K562 (cell line): Measurements from ENCODE around the gene VPS13D. TPM values are rescaled to one million over a fixed set of nuclear protein-coding genes. Genes with fewer than 3 reads are reported as not detected.

Source experiments
- ATAC-seq: fragments of 200-7000 bp; cut with Tn5 transposase; 3 replicates; pipeline ENCODE4 v1.9.1; 2020; ENCODE audit warnings: moderate library complexity
- BruUV-seq: library from RNA; stranded (reverse); fragments of 400-500 nt; replicated peaks from 2 replicates; lab custom pipeline; 2021; lab: Mats Ljungman, UMichigan
- CTCF ChIA-PET: fragments of 300-600 bp; formaldehyde crosslinking; extraction: SDS; loops from one replicate; lab custom pipeline; 2021; ENCODE audit warnings: low intra/inter-chr PET ratio; lab: Yijun Ruan, JAX
- POLR2A ChIA-PET: fragments of 300-600, 350-650 bp; sonication (Branson Sonifier 250); formaldehyde crosslinking; extraction: SDS; loops from one replicate; lab custom pipeline; 2021; ENCODE audit warnings: antibody characterized with exemption, inconsistent platforms; lab: Yijun Ruan, JAX
- DNase-seq, 4 experiments: peaks; one replicate each; pipeline versions ENCODE4 v3.0.0 to v3.0.0-alpha.2; 2011 to 2018; ENCODE audit warnings: low spot score in 3 of 4, mixed read lengths in 3 of 4; ENCODE audit errors: extremely low read depth in 1 of 4
- FAIRE-seq: peaks from 2 replicates; lab custom pipeline; 2011; peaks lifted over from hg19 to GRCh38; lab: Jason Lieb, UNC
- H2AFZ ChIP-seq: 2 replicates; pipeline ENCODE4 v1.6.0; 2011; ENCODE audit warnings: low read depth, low read length, control low read depth, inconsistent platforms
- H3K27ac ChIP-seq: fragments of 200-600 bp; 3 replicates; pipeline ENCODE4 v1.8.0; 2011; ENCODE audit warnings: low read depth, mild to moderate bottlenecking, control low read depth, inconsistent platforms, low read length, moderate library complexity, mixed read lengths; ENCODE audit errors: extremely low read depth
- H3K27me3 ChIP-seq, 2 experiments: fragments of 300-600 bp in 1 of 2; 2 replicates in 1 of 2; 3 replicates in 1 of 2; pipeline versions ENCODE4 v1.6.0 to v1.8.0; 2011; ENCODE audit warnings: inconsistent platforms in 2 of 2, low read length in 2 of 2, mild to moderate bottlenecking in 1 of 2, mixed read lengths in 1 of 2, moderate library complexity in 1 of 2; ENCODE audit not compliant: control insufficient read depth in 2 of 2, insufficient read depth in 2 of 2
- H3K36me3 ChIP-seq: fragments of 300-600 bp; 3 replicates; pipeline ENCODE4 v1.8.0; 2011; ENCODE audit warnings: mild to moderate bottlenecking, low read length, inconsistent platforms; ENCODE audit not compliant: control insufficient read depth, insufficient read depth
- H3K4me1 ChIP-seq, 2 experiments: fragments of 200-600 bp in 1 of 2; replicated peaks in 1 of 2; 2 replicates in 1 of 2; 3 replicates in 1 of 2; pipeline versions ENCODE4 v1.5.1 to v1.8.0; 2011; ENCODE audit warnings: inconsistent platforms in 2 of 2, low read length in 2 of 2, mild to moderate bottlenecking in 1 of 2, mixed read lengths in 1 of 2, moderate library complexity in 1 of 2; ENCODE audit not compliant: control insufficient read depth in 2 of 2, insufficient read depth in 2 of 2
- H3K4me2 ChIP-seq: 2 replicates; pipeline ENCODE4 v1.6.1; 2011; ENCODE audit warnings: low read length, control low read depth, inconsistent platforms, mixed read lengths; ENCODE audit not compliant: insufficient read depth
- H3K4me3 ChIP-seq: fragments of 200-600 bp; sonication (generic), shearing (Covaris generic); 2 replicates; pipeline ENCODE4 v1.5.1; 2016; ENCODE audit warnings: control low read depth, inconsistent platforms
- H3K79me2 ChIP-seq: fragments of 200-600 bp; 3 replicates; pipeline ENCODE4 v1.8.0; 2011; ENCODE audit warnings: low read length, inconsistent platforms; ENCODE audit not compliant: control insufficient read depth, insufficient read depth
- H3K9ac ChIP-seq, 2 experiments: 2 replicates each; pipeline versions ENCODE4 v1.6.0 to v1.6.1; 2011; ENCODE audit warnings: low read depth in 2 of 2, low read length in 2 of 2, control low read depth in 1 of 2, inconsistent platforms in 1 of 2, mild to moderate bottlenecking in 1 of 2, mixed read lengths in 1 of 2; ENCODE audit not compliant: insufficient read depth in 1 of 2
- H3K9me1 ChIP-seq: one replicate; pipeline ENCODE4 v1.6.0; 2011; ENCODE audit warnings: inconsistent platforms, mild to moderate bottlenecking, low read length, moderate library complexity; ENCODE audit not compliant: control insufficient read depth, insufficient read depth
- H3K9me3 ChIP-seq: replicated peaks from 2 replicates; pipeline ENCODE4 v1.5.1; 2011; ENCODE audit warnings: low read depth, low read length, inconsistent platforms; ENCODE audit not compliant: control insufficient read depth, insufficient read depth
- H4K20me1 ChIP-seq: replicated peaks from 2 replicates; pipeline ENCODE4 v1.6.1; 2011; ENCODE audit warnings: low read length, inconsistent platforms, mixed read lengths; ENCODE audit not compliant: control insufficient read depth, insufficient read depth
- ATF7 ChIP-seq: fragments of 450-650 bp; IDR thresholded peaks from 2 replicates; pipeline ENCODE4 v1.7.1; 2014; ENCODE audit warnings: mild to moderate bottlenecking, moderate library complexity
- BRD4 ChIP-seq: fragments of 200-600 bp; sonication (generic); IDR thresholded peaks from 2 replicates; pipeline ENCODE4 v1.6.1; 2017; ENCODE audit warnings: inconsistent platforms
- BRD9 ChIP-seq: fragments of 450-650 bp; IDR thresholded peaks from 2 replicates; pipeline ENCODE4 v1.6.1; 2018; ENCODE audit warnings: low read depth; ENCODE audit not compliant: partially characterized antibody
- FOXK2 ChIP-seq, 2 experiments: fragments of 450-650 bp; IDR thresholded peaks in 1 of 2; conservative IDR thresholded peaks in 1 of 2; 2 replicates each; pipeline ENCODE4 v1.6.1; 2016; ENCODE audit warnings: low read depth in 2 of 2, mild to moderate bottlenecking in 1 of 2
- GTF2E2 ChIP-seq: fragments of 200-800 bp; sonication (Bioruptor generic); IDR thresholded peaks from 2 replicates; pipeline ENCODE4 v1.6.1; 2016; ENCODE audit warnings: missing genetic modification characterization, missing compliant biosample characterization
- MIER1 ChIP-seq: fragments of 450-650 bp; IDR thresholded peaks from 2 replicates; pipeline ENCODE4 v1.6.1; 2016; ENCODE audit warnings: antibody characterized with exemption, mild to moderate bottlenecking, low read depth
- NFRKB ChIP-seq: fragments of 450-650 bp; IDR thresholded peaks from 2 replicates; pipeline ENCODE4 v1.6.1; 2016; ENCODE audit warnings: low read depth
- NR2C2 ChIP-seq, 2 experiments: fragments of 200-800 bp in 1 of 2; sonication (Bioruptor generic) in 1 of 2; sonication (generic) in 1 of 2; formaldehyde crosslinking in 1 of 2; IDR thresholded peaks; 2 replicates each; pipeline versions ENCODE4 v1.6.1 to v1.8.0; 2016 to 2022; ENCODE audit warnings: mild to moderate bottlenecking in 1 of 2, missing compliant biosample characterization in 1 of 2, missing genetic modification characterization in 1 of 2, missing genetic modification reagents in 1 of 2
- RB1 ChIP-seq: fragments of 450-650 bp; IDR thresholded peaks from 2 replicates; pipeline ENCODE4 v1.6.1; 2017; ENCODE audit warnings: low read depth, mild to moderate bottlenecking
- SMARCA4 ChIP-seq: fragments of 450-650 bp; IDR thresholded peaks from 2 replicates; pipeline ENCODE4 v1.6.1; 2016
- SMARCA5 ChIP-seq: fragments of 450-650 bp; IDR thresholded peaks from 2 replicates; pipeline ENCODE4 v1.6.1; 2016
- SMARCE1 ChIP-seq: fragments of 450-650 bp; IDR thresholded peaks from 2 replicates; pipeline ENCODE4 v1.7.1; 2016; ENCODE audit warnings: mild to moderate bottlenecking
- STAT5B ChIP-seq: fragments of 250-450 bp; sonication (Bioruptor Pico); IDR thresholded peaks from 2 replicates; pipeline ENCODE4 v1.8.0; 2021; ENCODE audit warnings: mild to moderate bottlenecking, inconsistent platforms
- ZFX ChIP-seq: sonication (generic); formaldehyde crosslinking; IDR thresholded peaks from 2 replicates; pipeline ENCODE4 v1.8.0; 2022; ENCODE audit warnings: mild to moderate bottlenecking, missing genetic modification reagents, moderate library complexity
- ZNF445 ChIP-seq: fragments of 250-450 bp; sonication (Bioruptor Pico); IDR thresholded peaks from 2 replicates; pipeline ENCODE4 v1.4.0; 2020; ENCODE audit warnings: low read depth, mild to moderate bottlenecking, moderate library complexity
- ZNF644 ChIP-seq: fragments of 200-800 bp; sonication (Bioruptor generic); IDR thresholded peaks from 2 replicates; pipeline ENCODE4 v1.6.1; 2016; ENCODE audit warnings: low read depth, missing genetic modification characterization, missing compliant biosample characterization
- ZNF766 ChIP-seq: fragments of 200-800 bp; sonication (Bioruptor generic); conservative IDR thresholded peaks from 2 replicates; pipeline ENCODE4 v1.6.1; 2016; ENCODE audit warnings: missing genetic modification characterization, missing compliant biosample characterization
- WGBS: fragments of 100-300 bp; shearing (Covaris generic); methylation state at CpG from one replicate; pipeline ENCODE4 v1.1.6; 2016; ENCODE audit warnings: low coverage, mixed read lengths; ENCODE audit not compliant: insufficient coverage; ENCODE audit errors: missing lambda C conversion rate; 5-methylcytosine and 5-hydroxymethylcytosine counted together
- in situ Hi-C: fragments of 300-500 bp; cut with MboI; formaldehyde crosslinking; loops from 4 replicates; pipeline ENCODE4 v1.15.0; 2018; ENCODE audit warnings: inconsistent platforms, mixed read lengths
- intact Hi-C: fragments of 100-400 bp; cut with micrococcal nuclease; formaldehyde crosslinking; loops from 2 replicates; pipeline ENCODE4 v1.14.2; 2022
- polyA plus RNA-seq, 8 experiments: library from polyadenylated mRNA; depleted of rRNA in 4 of 8; stranded (reverse) in 5 of 8; unstranded in 3 of 8; fragments of >200 nt; fragmentation: Nextera tagmentation in 2 of 8; fragmentation: Illumina TruSeq in 1 of 8; extraction: Ambion mirVana in 2 of 8; extraction: Trizol in 1 of 8; gene quantifications; 2 replicates each; pipeline versions ENCODE4 v1.2.1 to v1.2.3, GENCODE V29; 2011 to 2014; ENCODE audit warnings: inconsistent platforms in 1 of 8, missing spikeins in 1 of 8
- total RNA-seq, 7 experiments: library from RNA; depleted of rRNA in 6 of 7; stranded (reverse); fragments of >200 nt in 6 of 7; fragmentation: Illumina TruSeq in 2 of 7; extraction: Trizol in 2 of 7; gene quantifications; 2 replicates each; pipeline versions ENCODE4 v1.2.1 to v1.2.3, GENCODE V29; 2011 to 2021; ENCODE audit warnings: low replicate concordance in 1 of 7
- TF ChIP-seq, protein P1 (sequence below): IDR thresholded peaks from 2 replicates; pipeline ENCODE4 v1.6.1; 2016; ENCODE audit warnings: missing genetic modification characterization, missing compliant biosample characterization
- TF ChIP-seq, protein P2 (sequence below): fragments of 450-650 bp; IDR thresholded peaks from 2 replicates; pipeline ENCODE4 v1.6.1; 2016; ENCODE audit warnings: missing biosample characterization, missing genetic modification characterization
- TF ChIP-seq, protein P3 (sequence below): fragments of 450-650 bp; conservative IDR thresholded peaks from 2 replicates; pipeline ENCODE4 v1.6.1; 2016; ENCODE audit warnings: missing genetic modification characterization, low read depth, mild to moderate bottlenecking, missing compliant biosample characterization, moderate library complexity

Gene VPS13D
- total and polyA plus RNA-seq, 9 of the 15 experiments (the other 6 are each of a cell fraction or from before 2014, with no cell fraction given) = 6.1 to 51.5 (median 38.5) TPM

DNA sequence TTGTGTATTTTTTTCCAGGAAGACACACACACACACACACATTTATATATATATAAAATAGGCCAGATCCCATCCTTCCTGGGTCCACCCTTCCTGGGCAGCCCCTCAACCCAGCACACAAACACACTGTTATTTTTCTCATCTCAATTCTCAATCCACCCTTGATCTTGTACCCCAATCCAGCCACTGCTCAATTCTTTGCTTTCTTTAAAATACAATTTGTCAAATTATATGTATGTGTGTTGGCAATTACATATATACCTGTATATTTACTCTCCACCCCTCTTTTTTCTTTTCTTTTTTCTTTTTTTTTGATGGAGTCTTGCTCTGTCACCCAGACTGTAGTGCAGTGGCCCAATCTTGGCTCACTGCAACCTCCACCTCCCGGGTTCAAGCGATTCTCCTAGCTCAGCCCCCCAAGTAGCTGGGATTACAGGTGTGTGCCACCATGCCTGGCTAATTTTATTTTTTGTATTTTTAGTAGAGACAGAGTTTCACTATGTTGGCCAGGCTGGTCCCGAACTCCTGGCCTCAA is 299.9 kb downstream of the VPS13D start:
- no peaks in the 10 kb centered on the region for H3K79me2 ChIP-seq
- DNase-seq (no peak), FAIRE-seq (no peak), ATAC-seq (no peak)
- intact Hi-C loops = loop anchor here (1.0 to 5.0 kb wide), 4 partner anchors 52 to 88 kb away; partner anchors contain the start of gene DHRS3
- H3K27me3 ChIP-seq = no peaks in the 10 kb centered on the region
- 92% methylated on average over 3 of the region's 3 CpGs for WGBS
- CTCF ChIA-PET = no interaction called here
- no peaks in the 10 kb centered on the region for H3K36me3 ChIP-seq
- POLR2A ChIA-PET = interaction anchor here (0.6 to 4.4 kb wide), 7 partner anchors 8 to 122 kb away, joined by 3 to 26 read pairs (median 3); no protein-coding TSS in a partner anchor
- H3K27ac ChIP-seq = peak overlapping the region; percentile 89
- H3K9ac ChIP-seq = peak overlapping the region in 1 of 2 experiments; percentile 55; a peak in 2 of 4 replicates
- in situ Hi-C loops = no loop called here
- no TSS peak for BruUV-seq
- no peak overlapping the region for H3K4me3 ChIP-seq
- H3K4me2 ChIP-seq = peak overlapping the region; percentile 80; the same call in 1 of the 2 replicates
- no peaks in the 10 kb centered on the region for H3K9me3 ChIP-seq
- H3K9me1 ChIP-seq = no peaks in the 10 kb centered on the region
- H4K20me1 ChIP-seq = no peaks in the 10 kb centered on the region
- no peak overlapping the region for H2AFZ ChIP-seq
- H3K4me1 ChIP-seq = peaks cover 44 to 49% of the 10 kb centered on the region in 2 experiments
- TF ChIP-seq SMARCE1 (0 out of 2 replicates have a peak, but pooled peaks have one; percentile 68), BRD9 (peak; percentile 85), MIER1 (peak; percentile 54; the same call in 1 of the 2 replicates), RB1 (no peak), SMARCA4 (peak; percentile 35; the same call in 1 of the 2 replicates), SMARCA5 (peak; percentile 60), BRD4 (peak; percentile 3; the same call in 1 of the 2 replicates), GTF2E2 (0 out of 2 replicates have a peak, but pooled peaks have one; percentile 9), NFRKB (peak; percentile 73), ATF7 (peak; percentile 6; the same call in 1 of the 2 replicates), ZNF445 (CRISPR knock-in tag) (peak; percentile 69; the same call in 1 of the 2 replicates), FOXK2 (conservative IDR thresholded peaks at IDR 0.05 in 1 of 2, IDR thresholded peaks at IDR 0.05 in 1 of 2; ENCODE audit: low read depth in 2 of 2) (peak in 1 of 2 experiments; percentile 12; a peak in 1 of 4 replicates), STAT5B (CRISPR knock-in tag) (no peak), ZNF766 (peak; percentile 34), ZFX (CRISPR knock-in tag) (peak; percentile 27; the same call in 1 of the 2 replicates), ZNF644 (tag) (peak; percentile 67; the same call in 1 of the 2 replicates), NR2C2 (CRISPR knock-in tag; IDR thresholded peaks at IDR 0.05) (no peak), NR2C2 (tag; IDR thresholded peaks at IDR 0.05) (no peak)
- TF ChIP-seq, protein P1, sequence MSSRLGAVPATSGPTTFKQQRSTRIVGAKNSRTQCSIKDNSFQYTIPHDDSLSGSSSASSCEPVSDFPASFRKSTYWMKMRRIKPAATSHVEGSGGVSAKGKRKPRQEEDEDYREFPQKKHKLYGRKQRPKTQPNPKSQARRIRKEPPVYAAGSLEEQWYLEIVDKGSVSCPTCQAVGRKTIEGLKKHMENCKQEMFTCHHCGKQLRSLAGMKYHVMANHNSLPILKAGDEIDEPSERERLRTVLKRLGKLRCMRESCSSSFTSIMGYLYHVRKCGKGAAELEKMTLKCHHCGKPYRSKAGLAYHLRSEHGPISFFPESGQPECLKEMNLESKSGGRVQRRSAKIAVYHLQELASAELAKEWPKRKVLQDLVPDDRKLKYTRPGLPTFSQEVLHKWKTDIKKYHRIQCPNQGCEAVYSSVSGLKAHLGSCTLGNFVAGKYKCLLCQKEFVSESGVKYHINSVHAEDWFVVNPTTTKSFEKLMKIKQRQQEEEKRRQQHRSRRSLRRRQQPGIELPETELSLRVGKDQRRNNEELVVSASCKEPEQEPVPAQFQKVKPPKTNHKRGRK (tag) = peak; percentile 38; the same call in 1 of the 2 replicates
- TF ChIP-seq, protein P2, sequence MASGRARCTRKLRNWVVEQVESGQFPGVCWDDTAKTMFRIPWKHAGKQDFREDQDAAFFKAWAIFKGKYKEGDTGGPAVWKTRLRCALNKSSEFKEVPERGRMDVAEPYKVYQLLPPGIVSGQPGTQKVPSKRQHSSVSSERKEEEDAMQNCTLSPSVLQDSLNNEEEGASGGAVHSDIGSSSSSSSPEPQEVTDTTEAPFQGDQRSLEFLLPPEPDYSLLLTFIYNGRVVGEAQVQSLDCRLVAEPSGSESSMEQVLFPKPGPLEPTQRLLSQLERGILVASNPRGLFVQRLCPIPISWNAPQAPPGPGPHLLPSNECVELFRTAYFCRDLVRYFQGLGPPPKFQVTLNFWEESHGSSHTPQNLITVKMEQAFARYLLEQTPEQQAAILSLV (tag) = 0 out of 2 replicates have a peak, but pooled peaks have one; percentile 34
- TF ChIP-seq, protein P3, sequence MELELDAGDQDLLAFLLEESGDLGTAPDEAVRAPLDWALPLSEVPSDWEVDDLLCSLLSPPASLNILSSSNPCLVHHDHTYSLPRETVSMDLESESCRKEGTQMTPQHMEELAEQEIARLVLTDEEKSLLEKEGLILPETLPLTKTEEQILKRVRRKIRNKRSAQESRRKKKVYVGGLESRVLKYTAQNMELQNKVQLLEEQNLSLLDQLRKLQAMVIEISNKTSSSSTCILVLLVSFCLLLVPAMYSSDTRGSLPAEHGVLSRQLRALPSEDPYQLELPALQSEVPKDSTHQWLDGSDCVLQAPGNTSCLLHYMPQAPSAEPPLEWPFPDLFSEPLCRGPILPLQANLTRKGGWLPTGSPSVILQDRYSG = no peak
